Fibroblast of skin of right biceps (primary cell): ENCODE measurements around the gene POC5.

Source experiments
- DNase-seq: peaks from one replicate; pipeline ENCODE4 v3.0.0-alpha.2; 2013

The POC5 gene

DNA sequence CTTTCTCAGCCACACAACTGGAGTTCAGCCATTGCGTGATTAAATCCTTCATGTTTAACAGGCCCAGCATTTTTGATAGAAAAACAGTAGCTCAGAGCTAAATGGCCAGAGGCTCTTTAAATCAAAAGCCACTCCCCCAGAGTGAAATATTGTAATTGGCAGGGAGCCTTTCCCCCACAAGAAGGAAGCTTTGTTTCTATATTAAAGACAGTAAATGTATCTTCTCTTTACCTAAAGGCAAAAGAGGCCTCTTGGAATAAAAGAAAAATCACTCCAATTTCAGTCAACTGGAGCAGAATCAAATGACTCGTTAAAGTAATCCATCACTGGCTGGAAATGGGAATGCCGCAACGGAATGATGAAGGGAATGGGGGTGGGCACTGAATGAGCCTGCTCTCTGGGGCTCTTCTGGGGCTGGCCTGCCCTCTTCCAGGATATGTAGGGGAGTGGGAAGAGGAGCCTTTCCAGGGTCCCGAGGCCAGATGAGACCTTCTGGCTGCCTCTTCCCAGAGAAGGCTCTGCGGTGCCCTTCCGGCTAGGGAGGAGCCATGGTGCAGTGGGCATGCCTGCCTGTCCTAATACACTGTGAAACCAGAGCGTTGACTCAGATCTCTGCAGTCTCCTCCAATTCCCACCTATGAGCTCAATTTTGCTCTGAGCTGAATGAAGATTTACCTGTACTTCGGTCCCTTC, 60.8 kb downstream of the POC5 start:
- DNase-seq = peak; percentile 37

DNA sequence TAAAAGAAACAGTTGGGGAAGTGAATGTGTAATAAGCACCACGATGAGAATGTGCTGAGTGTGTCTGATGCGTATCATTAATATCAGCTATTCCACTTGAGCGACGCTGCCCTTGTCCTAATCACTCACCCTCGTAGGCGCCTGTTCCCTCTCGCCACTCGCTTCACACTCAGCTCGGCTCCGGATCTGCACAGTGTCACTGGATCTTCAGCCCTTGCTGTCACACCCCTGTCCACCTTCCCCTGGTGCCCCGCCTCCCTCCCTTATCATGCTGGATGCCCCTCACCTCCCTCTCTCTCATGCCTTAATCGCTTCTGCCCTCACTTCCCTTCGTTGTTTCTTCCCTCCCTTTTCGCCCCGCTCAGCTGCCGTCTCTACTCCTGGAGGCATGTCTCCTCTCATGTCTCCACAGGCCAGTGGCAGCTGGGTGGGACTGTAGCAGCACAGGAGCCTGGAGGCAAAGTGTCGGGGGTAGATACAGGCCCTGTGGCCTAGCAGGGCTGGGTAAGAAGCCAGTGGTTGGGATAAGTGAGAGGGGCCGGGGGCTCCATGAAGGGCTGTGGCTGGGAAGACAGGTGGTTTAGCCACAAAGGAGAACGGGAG, 62.4 kb downstream of the POC5 start:
- DNase-seq = no peak

DNA sequence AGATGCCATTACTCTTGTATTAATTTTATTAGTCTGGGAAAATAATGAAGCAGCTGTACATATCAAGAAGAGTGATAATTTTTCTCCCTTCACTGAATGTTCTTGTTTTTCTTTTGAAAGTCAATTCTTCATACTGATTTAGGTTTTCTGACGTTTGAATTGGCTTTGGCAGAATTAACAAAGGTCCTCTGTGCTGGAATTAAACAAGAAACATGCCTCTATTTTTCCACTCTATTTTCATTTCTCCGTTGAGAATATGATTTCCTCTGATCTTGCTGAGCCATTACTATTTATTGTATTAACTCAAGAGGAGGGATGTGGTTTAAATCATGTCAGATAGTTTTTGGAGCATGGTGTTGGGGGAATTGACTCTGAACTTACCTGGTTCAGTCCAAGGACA, 63.7 kb downstream of the POC5 start:
- DNase-seq = no peak

GRCh38 chr5:75651575-75652238, 65.5 kb downstream of the POC5 start:
- no peak for DNase-seq

DNA sequence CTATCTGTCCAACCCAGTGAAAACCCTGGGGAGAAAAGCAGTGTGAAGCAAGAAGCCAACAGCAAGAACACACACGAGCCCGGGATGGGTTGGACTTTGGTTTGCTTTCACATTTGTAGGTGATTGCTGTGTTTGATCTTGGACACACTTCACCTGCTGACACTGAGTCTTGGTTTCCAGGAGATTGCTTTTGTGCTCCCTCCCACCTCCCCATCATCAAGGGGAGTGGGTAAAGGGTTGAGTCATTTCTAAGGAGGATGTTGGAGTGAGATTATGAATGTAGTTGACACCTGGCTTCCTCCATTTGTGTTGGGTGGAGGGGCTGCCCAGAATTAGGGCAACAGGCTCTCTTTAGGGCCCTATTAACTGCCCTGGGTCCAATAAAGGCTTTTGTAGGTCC, 68.5 kb downstream of the POC5 start:
- no peak for DNase-seq

DNA sequence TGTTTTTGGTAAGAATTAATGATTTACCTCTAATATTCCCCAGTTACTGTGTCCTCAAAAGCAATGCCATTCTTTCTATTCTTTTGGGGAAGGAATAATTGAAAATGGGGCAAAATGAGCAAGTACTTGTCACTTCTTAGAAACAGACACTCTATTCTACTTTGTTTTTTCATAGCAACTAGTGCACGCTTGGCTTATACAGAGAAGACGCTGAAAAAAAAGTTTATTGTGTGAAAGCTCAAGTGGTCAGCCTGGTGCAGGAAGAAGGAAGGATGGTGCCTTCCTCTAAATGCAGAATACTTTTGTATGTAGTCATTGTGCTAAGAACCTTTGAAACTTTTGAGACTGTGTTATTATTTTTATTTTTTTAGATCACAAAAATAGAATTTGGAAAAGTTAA, 76.4 kb downstream of the POC5 start:
- DNase-seq = peak; percentile 16

GRCh38 chr5:75640395-75640794, 76.8 kb downstream of the POC5 start:
- peak; percentile 94 for DNase-seq

DNA sequence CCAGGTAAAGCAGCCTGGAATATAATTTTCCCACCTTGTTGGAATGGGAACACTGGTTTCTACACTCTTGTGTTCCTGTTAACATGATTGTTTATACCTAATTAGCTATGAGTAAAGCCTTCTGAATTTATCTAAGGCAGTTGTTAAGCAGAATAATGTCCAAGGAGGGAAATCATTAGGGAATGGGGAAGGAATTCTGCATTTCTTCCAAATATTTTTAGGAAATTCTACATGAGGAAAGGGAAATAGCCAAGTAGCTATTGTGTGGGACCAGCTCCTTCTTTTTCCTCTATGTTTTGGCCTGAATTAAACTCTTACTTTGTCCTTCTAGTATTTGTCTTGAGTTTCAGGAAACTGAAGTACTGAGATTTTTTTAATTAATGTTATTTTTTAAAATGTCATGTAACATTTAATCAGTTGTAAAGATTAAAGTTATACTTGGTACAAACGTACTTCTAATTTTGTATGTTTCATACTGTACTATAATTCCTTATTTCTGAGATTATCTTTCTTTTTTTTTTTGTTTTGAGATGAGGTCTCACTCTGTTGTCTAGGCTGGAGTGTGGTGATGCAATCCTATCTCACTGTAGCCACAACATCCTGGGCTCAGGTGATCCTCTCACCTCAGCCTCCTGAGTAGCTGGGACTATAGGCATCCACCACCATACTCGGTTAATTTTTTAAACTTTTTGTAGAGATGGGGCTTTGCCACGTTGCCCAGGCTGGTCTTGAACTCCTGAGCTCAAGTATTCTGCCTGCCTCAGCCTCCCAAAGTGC, 77.5 kb downstream of the POC5 start:
- DNase-seq = no peak

DNA sequence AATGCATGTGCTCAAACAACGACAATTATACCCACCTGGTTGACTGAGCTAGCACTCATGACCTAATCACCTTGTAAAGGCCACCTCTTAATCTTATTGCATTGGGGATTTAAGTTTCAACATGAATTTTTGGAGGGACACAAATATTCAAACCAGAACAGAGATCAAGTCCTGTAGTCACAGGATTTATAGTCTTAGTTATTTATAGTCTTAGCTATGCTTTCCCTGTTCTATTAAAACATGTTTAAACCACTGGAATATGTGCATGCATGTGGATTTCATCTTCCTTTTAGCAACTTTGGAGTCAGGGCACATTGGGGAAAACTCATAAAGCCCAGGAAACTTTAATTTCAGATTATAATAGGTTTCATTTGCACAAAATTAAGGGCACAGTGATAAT, 79.3 kb downstream of the POC5 start:
- DNase-seq = no peak

DNA sequence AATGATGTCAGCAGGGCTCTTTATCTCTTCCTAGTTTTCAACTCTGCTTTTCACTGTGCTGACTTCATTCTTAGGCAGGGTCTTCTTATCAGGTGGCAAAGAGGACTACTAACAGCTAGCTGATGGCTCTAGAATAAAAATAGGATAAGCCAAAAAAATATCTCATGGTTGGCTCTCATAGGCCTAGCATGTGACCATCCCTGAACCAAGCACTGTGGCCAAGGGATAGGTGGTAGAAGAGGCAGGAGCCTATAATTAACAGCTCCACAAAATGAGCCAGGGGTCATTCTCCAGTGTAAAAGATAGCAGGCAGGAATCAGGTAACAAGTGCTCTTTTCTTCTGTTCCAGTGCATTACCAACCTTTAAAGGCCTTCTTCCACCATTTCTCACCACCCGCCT, 84.9 kb downstream of the POC5 start:
- DNase-seq = no peak

DNA sequence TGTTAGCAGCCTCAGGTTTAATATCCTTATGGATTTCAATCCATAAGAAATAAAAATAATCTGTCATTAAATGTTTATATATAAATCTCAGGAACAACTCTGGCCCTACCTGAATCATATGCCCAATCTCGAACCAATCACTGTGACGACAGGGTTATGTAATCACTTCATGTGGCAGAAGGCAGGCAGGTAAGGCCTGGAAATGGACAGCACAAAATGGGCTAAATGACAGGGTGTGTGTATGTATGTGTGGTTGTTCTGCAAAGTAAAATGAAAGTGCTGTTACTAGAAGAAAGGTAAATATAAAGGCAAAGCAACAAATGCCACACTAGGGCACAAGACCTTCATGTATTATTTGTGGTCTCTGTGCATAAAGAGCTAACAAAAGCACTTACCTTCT, 86.4 kb downstream of the POC5 start:
- no peak for DNase-seq

GRCh38 chr5:75627801-75628200, 89.4 kb downstream of the POC5 start:
- no peak for DNase-seq

- no peak for DNase-seq
These were observed 90.3 kb downstream of the POC5 start for GRCh38 chr5:75626959-75627358.
